H1 (cell line): ENCODE results near the gene HES7.

Experiments
- POLR2A ChIP-seq, 2 experiments: IDR thresholded peaks; 1 replicate in 1 of 2; 2 replicates in 1 of 2; pipeline ENCODE4 v1.6.1; 2011; ENCODE audit warnings: low read depth in 2 of 2, low read length in 2 of 2, mild to moderate bottlenecking in 2 of 2; ENCODE audit errors: control extremely low read depth in 1 of 2
- POLR2AphosphoS5 ChIP-seq: IDR thresholded peaks from 2 replicates; pipeline ENCODE4 v1.6.1; 2011; ENCODE audit warnings: low read depth, low read length
- SRF ChIP-seq: IDR thresholded peaks from 2 replicates; pipeline ENCODE4 v1.6.1; 2011; ENCODE audit warnings: mild to moderate bottlenecking, low read depth, low read length, moderate library complexity

- no peak for TF ChIP-seq SRF
- no peak for TF ChIP-seq POLR2A (IDR thresholded peaks at IDR 0.05; ENCODE audit: control extremely low read depth in 1 of 2, low read depth in 2 of 2, low read length in 2 of 2)
- TF ChIP-seq POLR2AphosphoS5, result no peak
Observed at GRCh38 chr17:8160224-8160577, 36.3 kb upstream of the HES7 start.
